ENCODE measurements around the gene SCUBE1. TPM values are rescaled to one million over a fixed set of nuclear protein-coding genes. Genes with fewer than 3 reads are reported as not detected.

SCUBE1 gene
- total and polyA plus RNA-seq, 10 of the 15 experiments (the other 5 are each of a cell fraction or from before 2014, with no cell fraction given), result not detected

- Histone ChIP-seq H3K4me3 (no peak overlapping the region), H3K27ac (ENCODE audit: control insufficient read depth, insufficient read depth) (no peak overlapping the region), H3K4me2 (ENCODE audit: control insufficient read depth, insufficient read depth) (no peak overlapping the region), H4K20me1 (ENCODE audit: control insufficient read depth, insufficient read depth) (no peaks in the 10 kb centered on the region), H3K79me2 (ENCODE audit: control insufficient read depth, insufficient read depth, low read length) (no peaks in the 10 kb centered on the region), H3K9ac (ENCODE audit: control insufficient read depth, insufficient read depth, low read length) (no peak overlapping the region), H3K4me1 (ENCODE audit: control insufficient read depth, insufficient read depth, low read length) (no peaks in the 10 kb centered on the region), H3K36me3 (ENCODE audit: control insufficient read depth in 2 of 2, insufficient read depth in 2 of 2, low read length in 1 of 2) (no peaks in the 10 kb centered on the region), H2AFZ (ENCODE audit: control insufficient read depth, low read depth, low read length) (no peak overlapping the region), H3K9me3 (replicated peaks; ENCODE audit: control insufficient read depth, insufficient read depth, low read length) (no peaks in the 10 kb centered on the region), H3K27me3 (replicated peaks in 1 of 2; ENCODE audit: control insufficient read depth in 2 of 2, insufficient read depth in 2 of 2, low read length in 1 of 2) (peaks cover 0 to 2% of the 10 kb centered on the region in 2 experiments; a peak in 2 of 4 replicates)
- ChIA-PET POLR2A (no interaction called here), CTCF (no interaction called here), SMC1A (ENCODE audit: uncharacterized antibody, unreplicated experiment) (no interaction called here), RAD21 (ENCODE audit: unreplicated experiment) (no interaction called here)
- TF ChIP-seq ATF3 (IDR thresholded peaks at IDR 0.05; ENCODE audit: borderline replicate concordance, extremely low read depth, low read depth, low read length), result no peak
- TF ChIP-seq MYC (IDR thresholded peaks at IDR 0.05; ENCODE audit: insufficient read depth, insufficient read length, insufficient replicate concordance, low read length, severe bottlenecking), result no peak
- TF ChIP-seq EED (IDR thresholded peaks at IDR 0.05; ENCODE audit: low read depth), result no peak
- WGBS (ENCODE audit: insufficient coverage, insufficient replicate concordance, low lambda C conversion rate, missing lambda C conversion rate), result 50% methylated on average over 11 of the region's 11 CpGs
- in situ Hi-C loops (cut with MboI), result no loop called here
- BruUV-seq (replicated peaks), result no TSS peak
- intact Hi-C loops (cut with micrococcal nuclease; ENCODE audit: unreplicated experiment), result no loop called here
- no peak for ATAC-seq
- no peak for FAIRE-seq
- no peak for DNase-seq (ENCODE audit: low read depth, low spot score)
These were observed 143.6 kb downstream of the SCUBE1 start for GRCh38 chr22:43199541-43199940.

- BruUV-seq (replicated peaks), result no TSS peak
- Histone ChIP-seq H3K9me3 (replicated peaks; ENCODE audit: control insufficient read depth, insufficient read depth, low read length) (no peaks in the 10 kb centered on the region), H3K4me1 (ENCODE audit: control insufficient read depth, insufficient read depth, low read length) (no peaks in the 10 kb centered on the region), H3K27me3 (replicated peaks in 1 of 2; ENCODE audit: control insufficient read depth in 2 of 2, insufficient read depth in 2 of 2, low read length in 1 of 2) (peaks cover 0 to 2% of the 10 kb centered on the region in 2 experiments; a peak in 2 of 4 replicates), H3K4me2 (ENCODE audit: control insufficient read depth, insufficient read depth) (no peak overlapping the region), H3K4me3 (no peak overlapping the region), H3K9ac (ENCODE audit: control insufficient read depth, insufficient read depth, low read length) (no peak overlapping the region), H3K79me2 (ENCODE audit: control insufficient read depth, insufficient read depth, low read length) (no peaks in the 10 kb centered on the region), H4K20me1 (ENCODE audit: control insufficient read depth, insufficient read depth) (no peaks in the 10 kb centered on the region), H2AFZ (ENCODE audit: control insufficient read depth, low read depth, low read length) (no peak overlapping the region), H3K36me3 (ENCODE audit: control insufficient read depth in 2 of 2, insufficient read depth in 2 of 2, low read length in 1 of 2) (no peaks in the 10 kb centered on the region), H3K27ac (ENCODE audit: control insufficient read depth, insufficient read depth) (no peak overlapping the region)
- in situ Hi-C loops (cut with MboI) (no loop called here), intact Hi-C loops (cut with micrococcal nuclease; ENCODE audit: unreplicated experiment) (no loop called here)
- DNase-seq (ENCODE audit: low read depth, low spot score) (no peak), FAIRE-seq (no peak), ATAC-seq (no peak)
- ChIA-PET POLR2A (no interaction called here), CTCF (no interaction called here), SMC1A (ENCODE audit: uncharacterized antibody, unreplicated experiment) (no interaction called here), RAD21 (ENCODE audit: unreplicated experiment) (no interaction called here)
- WGBS (ENCODE audit: insufficient coverage, insufficient replicate concordance, low lambda C conversion rate, missing lambda C conversion rate), result 49% methylated on average over 9 of the region's 9 CpGs
- TF ChIP-seq SP1 (IDR thresholded peaks at IDR 0.05; ENCODE audit: low read depth, low read length) (no peak), NKRF (conservative IDR thresholded peaks at IDR 0.05) (no peak), MEF2A (IDR thresholded peaks at IDR 0.05; ENCODE audit: insufficient read depth, low read depth, low read length) (no peak), CHD4 (IDR thresholded peaks at IDR 0.05) (no peak), SUPT20H (IDR thresholded peaks at IDR 0.05; ENCODE audit: borderline replicate concordance, control insufficient read depth, low read depth, low read length) (no peak), BMI1 (IDR thresholded peaks at IDR 0.05; ENCODE audit: borderline replicate concordance) (no peak), YBX1 (IDR thresholded peaks at IDR 0.05) (no peak), ELK1 (IDR thresholded peaks at IDR 0.05; ENCODE audit: low read depth, low read length) (no peak), CBX5 (IDR thresholded peaks at IDR 0.05; ENCODE audit: low read depth) (no peak)
These were observed 144.2 kb downstream of the SCUBE1 start for GRCh38 chr22:43198936-43199335.

Measured in GM12878 (cell line).